EL (cell line): ENCODE measurements around the gene RFFL.
"Not testable (repeated sequence)": the region's sequence is repeated elsewhere in the genome, so short reads cannot be mapped to it uniquely, and the experiment has no call there.

Experiments used
- DNase-seq: peaks from one replicate; pipeline ENCODE4 v3.0.0-alpha.2; 2016

Gene RFFL

GRCh38 chr17:35046740-35047283, 16.7 kb downstream of the RFFL start:
- no peak for DNase-seq

GRCh38 chr17:35046245-35046644, 17.3 kb downstream of the RFFL start:
- no peak for DNase-seq

GRCh38 chr17:35045458-35045979, 18.0 kb downstream of the RFFL start:
- not testable (repeated sequence) for DNase-seq

GRCh38 chr17:35044181-35044580, 19.3 kb downstream of the RFFL start:
- no peak for DNase-seq

GRCh38 chr17:35041390-35041789, 22.1 kb downstream of the RFFL start:
- no peak for DNase-seq

GRCh38 chr17:35038453-35038852, 25.1 kb downstream of the RFFL start:
- no peak for DNase-seq

GRCh38 chr17:35030780-35031179, 32.7 kb downstream of the RFFL start:
- DNase-seq: no peak

- no peak for DNase-seq
Observed at GRCh38 chr17:35028531-35029262, 34.8 kb downstream of the RFFL start.

- not testable (repeated sequence) for DNase-seq
Observed at GRCh38 chr17:35028097-35028496, 35.4 kb downstream of the RFFL start.

- no peak for DNase-seq
Observed at GRCh38 chr17:35025541-35025940, 38.0 kb downstream of the RFFL start.

GRCh38 chr17:35023538-35023937, 40.0 kb downstream of the RFFL start:
- no peak for DNase-seq

GRCh38 chr17:35022536-35023063, 40.9 kb downstream of the RFFL start:
- peak; percentile 88 for DNase-seq

- no peak for DNase-seq
Observed at GRCh38 chr17:35021520-35022380, 41.8 kb downstream of the RFFL start.

- DNase-seq: no peak
Observed at GRCh38 chr17:35019386-35020179, 43.9 kb downstream of the RFFL start.

GRCh38 chr17:35018814-35019213, 44.7 kb downstream of the RFFL start:
- DNase-seq: no peak

- DNase-seq: no peak
Observed at GRCh38 chr17:35017021-35017420, 46.5 kb downstream of the RFFL start.

GRCh38 chr17:35016369-35016768, 47.1 kb downstream of the RFFL start:
- DNase-seq: no peak

GRCh38 chr17:35011671-35012216, 51.8 kb downstream of the RFFL start:
- no peak for DNase-seq

- no peak for DNase-seq
Observed at GRCh38 chr17:35010093-35010492, 53.4 kb downstream of the RFFL start.

GRCh38 chr17:35006961-35007360, 56.5 kb downstream of the RFFL start:
- DNase-seq: no peak

GRCh38 chr17:35006345-35006744, 57.2 kb downstream of the RFFL start:
- DNase-seq: no peak

- DNase-seq: no peak
Observed at GRCh38 chr17:35003778-35004177, 59.7 kb downstream of the RFFL start.
